ENCODE measurements around the gene WFIKKN1.

WFIKKN1 gene

GRCh38 chr16:644556-644955 lies 13.8 kb downstream of the WFIKKN1 start:
- ChIA-PET POLR2A (no interaction called here), CTCF (no interaction called here)
- H3K4me3 ChIP-seq (ENCODE audit: low read depth, low read length) = no peak overlapping the region
- peaks cover 0 to 7% of the 10 kb centered on the region in 2 experiments; a peak in 2 of 3 replicates for H3K36me3 ChIP-seq (ENCODE audit: control insufficient read depth in 2 of 2, insufficient read depth in 1 of 2, low read length in 2 of 2)
- no peaks in the 10 kb centered on the region for H3K9me3 ChIP-seq (ENCODE audit: control insufficient read depth, insufficient read depth, low read depth, low read length)
- no peak overlapping the region for H3K27ac ChIP-seq (ENCODE audit: extremely low read depth, low read depth, low read length)
- H3K4me1 ChIP-seq (ENCODE audit: control insufficient read depth, insufficient read depth, low read length) = peaks cover 9% of the 10 kb centered on the region; the same call in 1 of the 2 replicates
- TF ChIP-seq ZBTB49 (tag by site-specific recombination; IDR thresholded peaks at IDR 0.05; ENCODE audit: low read depth) = no peak
- no peak for TF ChIP-seq ZNF776 (tag by site-specific recombination; IDR thresholded peaks at IDR 0.05; ENCODE audit: borderline replicate concordance)
- TF ChIP-seq ZNF521 (tag by site-specific recombination; IDR thresholded peaks at IDR 0.05) = no peak
- no peak for TF ChIP-seq ZNF280C (tag by site-specific recombination; IDR thresholded peaks at IDR 0.05)
- no peak for TF ChIP-seq HOXD13 (CRISPR knock-in tag; IDR thresholded peaks at IDR 0.05; ENCODE audit: borderline replicate concordance)
- no peak for TF ChIP-seq ZNF510 (tag by site-specific recombination; IDR thresholded peaks at IDR 0.05; ENCODE audit: insufficient replicate concordance)
- no peak for TF ChIP-seq ZNF184 (tag by site-specific recombination; IDR thresholded peaks at IDR 0.05)
- no peak for TF ChIP-seq ZNF266 (tag by site-specific recombination; IDR thresholded peaks at IDR 0.05; ENCODE audit: low read depth)
- no peak for TF ChIP-seq ZNF248 (tag by site-specific recombination; IDR thresholded peaks at IDR 0.05)
- TF ChIP-seq ZNF37A (tag by site-specific recombination; IDR thresholded peaks at IDR 0.05) = no peak
- TF ChIP-seq ZNF544 (tag by site-specific recombination; IDR thresholded peaks at IDR 0.05) = no peak
- no peak for TF ChIP-seq ZNF549 (tag by site-specific recombination; IDR thresholded peaks at IDR 0.05)
- TF ChIP-seq ZBTB7A (tag by site-specific recombination; IDR thresholded peaks at IDR 0.05; ENCODE audit: low read depth) = no peak
- no peak for TF ChIP-seq ZNF645 (tag by site-specific recombination; IDR thresholded peaks at IDR 0.05)

- Histone ChIP-seq H3K27ac (ENCODE audit: extremely low read depth, low read depth, low read length) (peak overlapping the region; percentile 31; the same call in 1 of the 2 replicates), H3K36me3 (ENCODE audit: control insufficient read depth in 2 of 2, insufficient read depth in 1 of 2, low read length in 2 of 2) (peaks cover 0 to 7% of the 10 kb centered on the region in 2 experiments; a peak in 2 of 3 replicates), H3K9me3 (ENCODE audit: control insufficient read depth, insufficient read depth, low read depth, low read length) (no peaks in the 10 kb centered on the region), H3K4me3 (ENCODE audit: low read depth, low read length) (no peak overlapping the region), H3K4me1 (ENCODE audit: control insufficient read depth, insufficient read depth, low read length) (peaks cover 9% of the 10 kb centered on the region; the same call in 1 of the 2 replicates)
- POLR2A ChIA-PET = interaction anchor here (1.5 kb wide), 1 partner anchor 9 kb away, joined by 3 read pairs; no protein-coding TSS in a partner anchor
- CTCF ChIA-PET = no interaction called here
- TF ChIP-seq SP7 (tag by site-specific recombination; IDR thresholded peaks at IDR 0.05) (0 out of 2 replicates have a peak, but pooled peaks have one; percentile 19), ZNF155 (tag by site-specific recombination; IDR thresholded peaks at IDR 0.05) (no peak), SP2 (tag by site-specific recombination; IDR thresholded peaks at IDR 0.05) (0 out of 2 replicates have a peak, but pooled peaks have one; percentile 13), ZNF610 (tag by site-specific recombination; IDR thresholded peaks at IDR 0.05; ENCODE audit: borderline replicate concordance) (no peak), GLIS1 (tag by site-specific recombination; IDR thresholded peaks at IDR 0.05) (peak; percentile 46; the same call in 1 of the 2 replicates), ZBTB20 (tag by site-specific recombination; IDR thresholded peaks at IDR 0.05) (peak; percentile 19; the same call in 1 of the 2 replicates), ZNF624 (tag by site-specific recombination; IDR thresholded peaks at IDR 0.05) (no peak), KLF17 (tag by site-specific recombination; IDR thresholded peaks at IDR 0.05) (peak; percentile 49; the same call in 1 of the 2 replicates), ZBTB49 (tag by site-specific recombination; IDR thresholded peaks at IDR 0.05; ENCODE audit: low read depth) (no peak), ZNF362 (tag by site-specific recombination; IDR thresholded peaks at IDR 0.05) (no peak)
Observed at GRCh38 chr16:645852-646678, 15.3 kb downstream of the WFIKKN1 start.

Measured in HEK293 (cell line).